BE2C (cell line): Measurements from ENCODE around the gene C13orf42.

Experiments used
- DNase-seq: peaks from one replicate; pipeline ENCODE4 v3.0.0-alpha.2; 2020
- H3K27me3 ChIP-seq: fragments of 250-450 bp; sonication (Bioruptor Pico); 2 replicates; pipeline ENCODE4 v1.5.1; 2020; ENCODE audit warnings: mild to moderate bottlenecking
- H3K36me3 ChIP-seq: fragments of 250-450 bp; sonication (Bioruptor Pico); 2 replicates; pipeline ENCODE4 v1.5.1; 2020; ENCODE audit warnings: mild to moderate bottlenecking
- H3K4me1 ChIP-seq: fragments of 250-450 bp; sonication (Bioruptor Pico); 2 replicates; pipeline ENCODE4 v1.5.1; 2020
- H3K4me3 ChIP-seq: 2 replicates; pipeline ENCODE4 v1.5.1; 2011; ENCODE audit warnings: low read depth, low read length
- H3K9me3 ChIP-seq: fragments of 250-450 bp; sonication (Bioruptor Pico); 2 replicates; pipeline ENCODE4 v1.5.1; 2020
- CTCF ChIP-seq: IDR thresholded peaks from 2 replicates; pipeline ENCODE4 v1.5.1; 2012; ENCODE audit warnings: mild to moderate bottlenecking, low read depth, low read length

The C13orf42 gene

GRCh38 chr13:51052581-51052980 is 58.5 kb downstream of the C13orf42 start:
- DNase-seq: no peak
- H3K4me3 ChIP-seq: no peak overlapping the region
- no peak for TF ChIP-seq CTCF
- H3K4me1 ChIP-seq: no peaks in the 10 kb centered on the region
- H3K27me3 ChIP-seq: no peaks in the 10 kb centered on the region
- H3K36me3 ChIP-seq: no peaks in the 10 kb centered on the region
- no peaks in the 10 kb centered on the region for H3K9me3 ChIP-seq

- Histone ChIP-seq H3K36me3 (no peaks in the 10 kb centered on the region), H3K9me3 (no peaks in the 10 kb centered on the region), H3K4me3 (no peak overlapping the region), H3K27me3 (no peaks in the 10 kb centered on the region), H3K4me1 (no peaks in the 10 kb centered on the region)
- TF ChIP-seq CTCF: no peak
- DNase-seq: no peak
Measured at GRCh38 chr13:51050021-51050830, 60.8 kb downstream of the C13orf42 start.

- TF ChIP-seq CTCF: no peak
- no peaks in the 10 kb centered on the region for H3K36me3 ChIP-seq
- no peak for DNase-seq
Measured at GRCh38 chr13:51048616-51049015, 62.5 kb downstream of the C13orf42 start.

GRCh38 chr13:51048166-51048461 is 63.0 kb downstream of the C13orf42 start:
- H3K27me3 ChIP-seq: no peaks in the 10 kb centered on the region
- H3K9me3 ChIP-seq: no peaks in the 10 kb centered on the region
- DNase-seq: no peak
- TF ChIP-seq CTCF: no peak
- no peaks in the 10 kb centered on the region for H3K4me1 ChIP-seq
- H3K36me3 ChIP-seq: no peaks in the 10 kb centered on the region
- no peak overlapping the region for H3K4me3 ChIP-seq

More at GRCh38 chr13:51048616-51049015, 62.5 kb downstream of the C13orf42 start:
- no peak overlapping the region for H3K4me3 ChIP-seq
- H3K4me1 ChIP-seq: no peaks in the 10 kb centered on the region
- no peaks in the 10 kb centered on the region for H3K9me3 ChIP-seq
- no peaks in the 10 kb centered on the region for H3K27me3 ChIP-seq

- no peak for DNase-seq
- no peaks in the 10 kb centered on the region for H3K27me3 ChIP-seq
- TF ChIP-seq CTCF: no peak
- no peak overlapping the region for H3K4me3 ChIP-seq
- no peaks in the 10 kb centered on the region for H3K4me1 ChIP-seq
- no peaks in the 10 kb centered on the region for H3K9me3 ChIP-seq
- no peaks in the 10 kb centered on the region for H3K36me3 ChIP-seq
Measured at GRCh38 chr13:51047434-51048165, 63.5 kb downstream of the C13orf42 start.

GRCh38 chr13:51045451-51045850 is 65.6 kb downstream of the C13orf42 start:
- Histone ChIP-seq H3K4me3 (no peak overlapping the region), H3K27me3 (no peaks in the 10 kb centered on the region), H3K4me1 (no peaks in the 10 kb centered on the region), H3K9me3 (no peaks in the 10 kb centered on the region), H3K36me3 (no peaks in the 10 kb centered on the region)
- no peak for DNase-seq
- TF ChIP-seq CTCF: no peak
